HL-60 (cell line): ENCODE data around the gene SLC27A2.

Experiments
- GABPA ChIP-seq: IDR thresholded peaks from 2 replicates; pipeline ENCODE4 v1.6.1; 2012; ENCODE audit warnings: low read depth
- TF ChIP-seq, protein P1 (sequence below): IDR thresholded peaks from one replicate; pipeline ENCODE4 v1.5.1; 2011; ENCODE audit warnings: low read length, control low read depth, inconsistent platforms; ENCODE audit not compliant: insufficient read depth

DNA sequence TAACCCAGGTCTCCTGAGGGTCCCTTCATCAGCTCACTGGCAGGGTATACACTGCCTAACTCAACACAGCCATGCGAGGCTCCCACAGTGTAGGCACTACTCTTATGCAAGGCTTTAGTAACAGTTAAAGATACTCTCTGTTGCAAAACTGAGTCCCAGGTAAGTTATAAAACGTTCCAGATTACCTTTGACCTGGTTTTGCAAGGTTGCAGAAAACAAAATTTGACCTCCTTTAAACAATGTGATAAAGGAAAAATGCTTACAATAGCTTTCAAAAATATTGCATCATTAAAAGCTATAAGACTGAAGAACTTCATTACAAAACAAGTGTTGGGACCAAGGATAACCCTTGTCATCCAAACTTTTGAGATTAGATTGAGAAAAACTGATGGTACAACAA lies 5.5 kb downstream of the SLC27A2 start:
- TF ChIP-seq, protein P1, sequence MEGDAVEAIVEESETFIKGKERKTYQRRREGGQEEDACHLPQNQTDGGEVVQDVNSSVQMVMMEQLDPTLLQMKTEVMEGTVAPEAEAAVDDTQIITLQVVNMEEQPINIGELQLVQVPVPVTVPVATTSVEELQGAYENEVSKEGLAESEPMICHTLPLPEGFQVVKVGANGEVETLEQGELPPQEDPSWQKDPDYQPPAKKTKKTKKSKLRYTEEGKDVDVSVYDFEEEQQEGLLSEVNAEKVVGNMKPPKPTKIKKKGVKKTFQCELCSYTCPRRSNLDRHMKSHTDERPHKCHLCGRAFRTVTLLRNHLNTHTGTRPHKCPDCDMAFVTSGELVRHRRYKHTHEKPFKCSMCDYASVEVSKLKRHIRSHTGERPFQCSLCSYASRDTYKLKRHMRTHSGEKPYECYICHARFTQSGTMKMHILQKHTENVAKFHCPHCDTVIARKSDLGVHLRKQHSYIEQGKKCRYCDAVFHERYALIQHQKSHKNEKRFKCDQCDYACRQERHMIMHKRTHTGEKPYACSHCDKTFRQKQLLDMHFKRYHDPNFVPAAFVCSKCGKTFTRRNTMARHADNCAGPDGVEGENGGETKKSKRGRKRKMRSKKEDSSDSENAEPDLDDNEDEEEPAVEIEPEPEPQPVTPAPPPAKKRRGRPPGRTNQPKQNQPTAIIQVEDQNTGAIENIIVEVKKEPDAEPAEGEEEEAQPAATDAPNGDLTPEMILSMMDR: no peak
- no peak for TF ChIP-seq GABPA
